Cardiac septum (tissue), 1 donor: ENCODE measurements around the gene CREB3L1. TPM values are rescaled to one million over a fixed set of nuclear protein-coding genes. Genes with fewer than 3 reads are reported as not detected.

Experiments
- DNase-seq: peaks from one replicate; pipeline ENCODE4 v3.0.0-alpha.2; 2020; ENCODE audit warnings: low spot score
- intact Hi-C: fragments of 100-400 bp; cut with DNase I; formaldehyde crosslinking; loops from one replicate; pipeline ENCODE4 v1.14.0; 2022
- total RNA-seq: library from RNA; stranded (reverse); fragmentation: NEBNext Ultra II Directional; extraction: Animal tissue kit (Norgen Biotek cat#: 25700); gene quantifications from one replicate; pipeline ENCODE4 v1.2.1, GENCODE V29; 2021
- donor health status: DM: no; HTN: no; CAD: no.

Gene CREB3L1
- total RNA-seq, 1 donor from 2014 or later, result 8.6 TPM

DNA sequence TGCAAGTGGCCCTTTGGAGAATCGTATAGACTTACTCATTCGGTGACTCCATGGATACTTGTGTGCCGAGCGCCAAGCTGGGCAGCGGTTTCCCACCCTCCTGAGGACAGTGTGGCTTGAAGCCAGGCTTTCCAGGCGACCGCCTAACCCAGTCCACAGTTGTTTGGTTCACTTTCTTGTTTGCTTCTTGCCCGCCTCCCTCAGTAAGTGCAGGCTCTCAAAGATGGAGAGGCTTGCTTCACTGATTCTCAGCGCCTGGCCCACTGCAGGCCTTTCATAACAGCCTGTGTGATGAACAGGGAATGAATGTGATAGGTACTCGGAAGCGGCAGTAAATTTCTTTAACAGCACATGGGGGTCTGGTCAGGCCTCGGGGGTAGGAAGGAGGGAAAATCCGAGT lies 92.8 kb downstream of the CREB3L1 start:
- intact Hi-C loops, result no loop called here
- no peak for DNase-seq

Other genes with a start within 250 kb of the CREB3L1 start
- 43.8 TPM for gene PHF21A, start 156.2 kb upstream of the CREB3L1 start, total RNA-seq
- 66.8 TPM for gene DGKZ, start 69.8 kb downstream of the CREB3L1 start, total RNA-seq
- gene MDK, start 104.0 kb downstream of the CREB3L1 start, total RNA-seq, result 6.2 TPM
- gene CHRM4, start 114.1 kb downstream of the CREB3L1 start, total RNA-seq, result 0.27 TPM